ENCODE measurements around the gene GPATCH8.
"Not testable (repeated sequence)": the region's sequence is repeated elsewhere in the genome, so short reads cannot be mapped to it uniquely, and the experiment has no call there.

GPATCH8 gene

DNA sequence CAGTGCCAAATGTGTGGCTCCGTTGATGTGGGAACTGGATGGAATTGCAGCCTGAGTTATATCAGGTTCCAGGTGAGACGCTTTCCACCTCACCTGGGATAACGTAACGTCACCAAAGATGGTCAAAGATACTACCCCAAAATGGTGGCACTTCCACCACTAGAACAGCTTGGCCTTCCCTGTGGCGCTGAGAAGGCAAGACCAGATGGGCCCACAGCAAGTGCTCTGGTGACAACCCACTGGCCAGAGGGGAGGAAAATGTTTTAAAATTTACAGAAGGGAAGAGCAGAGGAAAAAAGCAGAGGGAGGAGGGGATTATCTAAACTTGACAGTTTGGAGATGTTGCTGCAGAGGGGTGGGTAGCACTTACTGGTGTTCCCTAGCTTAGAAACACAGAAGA lies 106.3 kb downstream of the GPATCH8 start:
- DNase-seq: no peak

DNA sequence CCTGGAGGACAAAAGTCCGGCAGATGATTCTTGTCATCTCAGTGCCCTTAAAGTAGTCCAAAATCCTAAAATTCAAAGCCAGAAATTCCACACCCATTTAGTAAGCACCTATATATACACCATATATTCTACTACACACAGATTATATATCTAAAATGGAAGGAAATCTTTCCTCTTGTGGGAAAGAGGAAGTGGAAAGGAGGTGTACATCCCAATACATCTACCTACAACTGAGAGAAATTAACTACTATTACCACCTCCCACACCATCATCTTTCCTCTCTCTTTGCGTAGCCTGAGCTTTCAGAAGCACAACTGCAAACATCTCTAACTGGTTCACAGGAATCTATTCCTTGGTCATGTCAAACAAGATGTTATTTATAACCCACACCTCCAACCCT lies 108.4 kb downstream of the GPATCH8 start:
- DNase-seq: no peak

DNA sequence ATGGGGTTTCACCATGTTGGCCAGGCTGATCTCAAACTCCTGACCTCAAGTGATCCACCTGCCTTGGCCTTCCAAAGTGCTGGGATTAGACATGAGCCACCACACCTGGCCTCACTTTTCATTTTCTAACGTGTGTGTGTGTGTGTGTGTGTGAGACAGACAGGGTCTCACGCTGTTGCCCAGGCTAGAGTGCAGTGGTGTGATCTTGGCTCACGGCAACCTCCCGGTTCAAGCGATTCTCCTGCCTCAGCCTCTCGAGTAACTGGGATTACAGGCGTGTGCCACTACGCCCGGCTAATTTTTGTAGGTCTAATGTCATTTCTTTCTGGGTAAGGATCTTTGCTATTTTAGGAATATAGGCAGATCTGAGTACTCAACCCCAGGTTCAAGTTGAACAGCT lies 109.1 kb downstream of the GPATCH8 start:
- DNase-seq: not testable (repeated sequence)

DNA sequence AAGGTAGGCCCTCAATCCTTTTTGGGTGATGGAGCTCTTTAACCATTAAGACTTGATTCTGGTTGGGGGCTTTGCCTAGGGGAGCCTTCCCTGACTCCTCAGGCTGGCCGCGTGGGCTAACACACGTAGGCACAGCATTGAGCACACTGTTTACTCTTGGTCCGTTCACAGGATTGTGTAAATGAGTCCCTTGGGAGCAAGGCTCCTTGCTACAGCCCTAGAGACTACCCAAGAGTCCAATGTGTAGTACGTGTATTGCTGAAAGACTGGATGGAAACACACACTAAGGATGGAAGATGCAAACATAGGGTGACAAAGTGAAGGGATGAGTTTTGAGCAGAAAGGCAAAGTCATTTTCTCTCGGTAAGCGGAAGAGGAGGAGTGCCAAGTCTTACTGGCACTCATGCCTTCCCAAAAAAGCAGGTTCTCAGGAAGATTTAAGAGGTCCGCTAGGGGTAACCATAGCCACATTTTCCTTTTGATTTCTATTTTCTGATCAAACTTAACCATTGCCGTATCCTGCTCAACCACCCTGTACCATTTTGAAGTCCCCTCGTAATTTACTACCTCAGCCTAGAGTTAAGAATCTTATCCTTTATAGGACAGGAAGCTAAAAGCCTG lies 112.8 kb downstream of the GPATCH8 start:
- peak; percentile 19 for DNase-seq

DNA sequence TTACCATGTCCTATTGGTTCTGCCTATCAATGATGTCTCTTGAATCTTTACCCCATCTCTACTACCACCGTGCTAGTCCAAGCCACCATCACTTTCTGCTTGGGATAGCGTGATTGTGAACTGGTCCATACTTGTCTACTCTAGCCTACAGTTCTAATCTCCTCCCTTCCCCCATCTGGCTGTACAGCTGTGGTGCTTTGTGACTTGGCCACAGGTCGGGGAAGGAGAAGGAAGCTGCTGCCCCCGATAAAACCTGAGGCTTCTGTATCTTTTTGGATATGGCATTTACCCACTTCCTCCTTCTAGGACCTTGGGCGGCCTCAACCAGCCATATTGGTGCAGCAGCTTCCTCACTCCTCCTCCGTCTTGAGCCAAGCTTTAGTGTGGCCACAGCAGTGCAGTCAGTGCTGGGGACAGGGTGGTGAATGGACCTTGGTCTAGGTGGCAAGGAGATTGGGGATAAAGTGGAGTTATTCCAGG lies 113.4 kb downstream of the GPATCH8 start:
- DNase-seq: peak; percentile 31

DNA sequence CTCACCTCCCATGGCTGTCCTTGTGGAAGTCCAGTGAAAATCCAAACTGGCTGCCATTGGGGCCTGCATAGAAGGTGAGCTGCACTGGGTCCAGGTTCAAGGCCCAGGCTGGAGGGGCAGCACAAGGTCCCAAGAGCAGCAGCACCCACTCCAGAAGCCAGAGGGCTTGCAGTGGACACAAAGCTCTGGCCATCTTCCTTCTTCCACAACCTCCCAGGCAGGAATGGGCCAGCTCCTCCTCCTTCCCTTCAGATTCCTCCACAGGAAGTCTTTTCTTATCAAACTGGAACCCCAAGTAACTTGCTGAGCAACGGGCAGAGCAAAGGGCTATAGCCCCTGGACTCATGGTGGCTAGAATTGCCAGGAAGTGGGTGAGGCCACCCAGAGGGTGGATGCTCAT lies 113.9 kb downstream of the GPATCH8 start, which contains the start of gene ITGA2B:
TSS of gene ITGA2B (minus strand) at position 369 of the 400 bp plus-strand sequence. CDS start at position 193, 176 bp downstream.
- no peak for DNase-seq

DNA sequence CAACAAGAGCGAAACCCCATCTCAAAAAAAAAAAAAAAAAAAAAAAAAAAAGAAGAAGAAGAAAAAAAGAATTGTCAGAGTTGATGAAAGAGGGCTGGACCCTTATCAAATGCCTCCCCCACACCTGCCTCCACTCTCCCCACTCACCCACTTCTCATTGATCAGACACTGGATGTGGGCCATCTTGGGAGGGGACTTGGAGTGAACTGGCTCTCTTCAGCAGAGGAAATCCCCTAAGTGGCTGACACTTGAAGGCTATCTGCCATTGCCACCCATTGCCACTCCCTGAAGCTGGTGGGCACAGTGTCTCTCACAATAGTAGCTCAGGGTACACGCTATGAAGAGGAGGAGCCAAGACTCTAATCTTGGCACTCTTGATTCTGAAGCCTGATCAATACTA lies 115.4 kb downstream of the GPATCH8 start:
- DNase-seq: no peak

DNA sequence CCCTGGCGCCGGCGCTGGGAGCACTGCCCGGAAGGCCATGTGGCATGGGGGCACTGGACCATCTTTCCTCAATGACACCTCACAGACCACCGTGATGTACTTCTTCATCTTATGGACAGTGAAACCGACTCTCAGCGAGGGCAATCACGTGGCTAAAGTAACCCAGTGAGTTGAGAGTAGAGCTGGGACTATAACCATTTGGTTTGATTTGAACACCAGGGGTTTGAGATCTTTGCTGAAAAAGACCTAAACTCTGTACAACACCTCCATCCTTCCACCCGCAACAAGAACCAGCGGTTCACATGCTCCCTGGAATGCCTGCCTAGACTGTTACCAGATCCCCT lies 117.1 kb downstream of the GPATCH8 start:
- no peak for DNase-seq

DNA sequence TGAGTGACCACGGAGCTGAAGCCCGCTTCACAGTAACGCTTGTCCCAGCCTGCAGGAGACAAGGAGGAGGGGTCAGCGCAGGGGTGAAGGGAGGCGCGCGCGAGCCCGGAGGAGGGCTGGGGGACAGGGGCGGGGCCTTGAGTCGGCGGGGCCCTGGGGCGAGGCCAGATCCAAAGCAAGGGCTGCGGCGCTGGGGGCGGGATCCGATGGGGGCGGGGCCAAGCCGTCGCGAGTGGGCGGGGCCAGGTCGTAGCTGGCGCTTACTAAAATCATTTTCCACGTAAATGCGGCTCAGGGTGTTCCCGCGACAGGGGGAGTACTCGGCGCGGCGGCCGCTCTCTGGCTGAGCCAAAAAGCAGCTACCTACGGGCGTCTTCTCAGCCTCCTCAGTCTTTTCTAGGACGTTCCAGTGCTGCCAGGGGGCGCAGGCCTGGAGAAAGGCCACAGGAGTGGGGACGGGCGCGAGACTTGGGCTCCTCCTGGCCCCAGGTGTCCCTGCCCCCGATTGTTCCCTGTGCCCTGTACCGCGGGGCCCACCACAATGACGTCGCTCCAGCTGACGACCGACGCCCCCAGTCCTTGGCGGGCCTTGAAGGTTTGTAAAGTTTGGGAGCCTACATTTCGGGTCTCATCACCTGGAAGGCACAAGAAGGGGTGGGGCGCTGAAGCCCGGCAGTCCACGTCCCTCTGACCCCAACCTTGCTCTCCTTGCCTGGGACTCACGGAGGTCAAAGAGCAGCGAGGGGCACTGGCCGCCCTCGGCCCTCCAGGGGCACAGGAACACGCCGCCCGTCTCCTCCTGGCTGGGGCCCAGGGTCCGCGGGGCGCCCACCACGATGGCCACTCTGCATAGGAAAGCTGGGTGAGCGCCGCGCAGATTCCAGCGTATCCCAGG lies 117.7 kb downstream of the GPATCH8 start:
- peak; percentile 94 for DNase-seq

DNA sequence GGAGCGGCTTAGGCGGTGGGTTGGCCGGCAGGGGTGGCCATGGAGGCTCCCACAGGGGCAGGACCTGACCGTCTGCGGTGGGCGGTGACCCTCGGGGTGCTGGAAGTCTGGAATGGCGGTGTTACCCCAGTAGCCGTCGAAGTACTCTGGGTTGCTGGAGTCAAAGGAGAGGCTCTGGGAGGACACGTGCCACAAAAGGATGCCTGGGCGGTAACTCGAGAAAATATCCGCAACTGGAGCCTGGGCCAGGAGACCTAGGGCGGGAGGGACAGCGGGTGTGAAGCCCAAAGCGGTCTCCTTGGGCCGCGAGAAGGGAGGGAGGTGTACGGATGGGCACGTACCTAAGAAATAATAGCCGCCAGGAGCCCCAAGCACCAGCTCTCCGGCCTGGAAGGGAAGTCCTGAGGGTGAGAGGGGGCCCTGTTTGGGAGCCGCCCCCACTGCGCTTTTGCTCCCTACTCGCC lies 118.4 kb downstream of the GPATCH8 start:
- DNase-seq: no peak

DNA sequence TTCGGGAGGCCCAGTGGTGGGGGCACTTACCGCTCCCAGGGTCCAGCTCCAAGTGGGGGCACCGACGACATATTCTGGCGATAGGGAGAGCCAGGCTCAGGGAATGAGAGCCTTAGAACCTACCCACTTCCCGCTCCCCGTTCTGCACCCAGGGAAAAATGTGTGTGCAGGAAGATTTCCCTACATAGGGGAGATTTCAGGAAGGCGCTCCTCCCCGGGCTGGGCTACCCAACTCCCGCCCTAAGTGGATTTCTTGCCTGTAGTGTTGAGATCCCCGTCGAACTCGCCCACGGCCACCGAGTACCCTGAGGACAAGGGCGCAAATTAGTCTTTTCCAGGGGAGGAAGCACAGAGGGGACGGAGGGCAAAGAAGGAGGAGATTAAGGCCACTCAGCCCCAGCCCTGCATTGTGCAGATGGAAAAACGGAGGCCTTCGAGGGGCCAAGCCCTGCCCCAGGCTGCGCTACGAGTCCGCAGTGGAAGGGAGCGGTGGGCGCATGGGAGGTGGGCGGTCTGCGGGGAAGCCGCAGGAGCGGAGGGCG lies 118.9 kb downstream of the GPATCH8 start:
- DNase-seq: peak; percentile 57

DNA sequence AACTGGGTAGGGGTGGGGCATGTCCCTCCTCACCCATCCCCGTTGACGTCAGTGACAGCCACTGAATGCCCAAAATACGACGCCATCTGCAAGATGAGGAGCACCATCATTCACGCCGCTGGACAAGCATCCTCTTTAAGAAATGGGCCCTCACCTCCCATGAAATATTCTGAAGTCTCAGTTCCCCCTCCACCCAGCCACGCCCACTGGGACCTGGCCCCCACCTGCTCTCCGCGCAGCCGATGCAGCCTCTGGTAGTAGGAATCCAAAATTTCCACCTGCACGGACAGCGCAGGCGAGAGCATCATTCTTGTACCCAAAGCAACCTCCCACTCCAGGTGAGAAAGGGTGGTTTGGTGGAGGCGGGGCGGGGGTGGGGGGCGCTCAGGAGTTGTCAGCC lies 119.3 kb downstream of the GPATCH8 start:
- DNase-seq: no peak

DNA sequence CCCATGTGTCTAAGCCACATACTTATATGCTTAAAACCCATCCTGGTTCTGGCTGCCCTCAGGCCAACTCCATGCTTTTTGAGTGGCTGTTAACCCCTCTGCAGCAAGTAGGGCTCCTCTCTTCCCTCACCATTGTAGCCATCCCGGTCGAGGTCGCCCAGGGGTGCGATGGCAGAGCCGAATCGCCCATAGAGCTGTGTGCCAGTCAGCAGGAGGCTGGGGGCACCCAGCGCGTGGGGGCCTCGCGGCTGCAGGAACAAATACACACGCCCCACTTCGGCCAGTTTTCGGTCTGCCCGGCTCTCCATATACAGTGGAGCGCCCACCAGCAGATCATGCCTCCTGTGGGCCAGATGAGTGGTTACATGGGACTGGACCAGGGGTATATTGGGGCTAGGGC lies 119.8 kb downstream of the GPATCH8 start:
- no peak for DNase-seq

DNA sequence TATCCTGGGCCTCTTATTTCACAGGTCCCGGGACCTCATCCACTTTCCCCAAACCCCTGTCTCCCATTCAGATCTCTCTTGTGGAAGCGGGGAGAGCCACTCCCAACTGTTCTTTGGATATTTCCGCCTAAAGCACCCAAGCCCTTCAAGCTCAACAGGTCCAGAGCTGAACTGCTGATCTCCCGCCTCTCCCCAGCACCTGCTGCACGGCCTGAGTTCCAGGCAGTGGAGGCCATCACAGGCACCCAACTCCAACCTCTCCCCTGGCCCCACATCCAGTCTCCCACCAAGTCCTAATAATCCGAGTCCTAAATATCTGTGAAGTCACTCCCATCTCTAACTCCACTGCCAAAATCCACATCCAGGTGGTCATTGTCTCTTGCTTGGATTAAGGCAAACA lies 120.3 kb downstream of the GPATCH8 start:
- DNase-seq: peak; percentile 87

DNA sequence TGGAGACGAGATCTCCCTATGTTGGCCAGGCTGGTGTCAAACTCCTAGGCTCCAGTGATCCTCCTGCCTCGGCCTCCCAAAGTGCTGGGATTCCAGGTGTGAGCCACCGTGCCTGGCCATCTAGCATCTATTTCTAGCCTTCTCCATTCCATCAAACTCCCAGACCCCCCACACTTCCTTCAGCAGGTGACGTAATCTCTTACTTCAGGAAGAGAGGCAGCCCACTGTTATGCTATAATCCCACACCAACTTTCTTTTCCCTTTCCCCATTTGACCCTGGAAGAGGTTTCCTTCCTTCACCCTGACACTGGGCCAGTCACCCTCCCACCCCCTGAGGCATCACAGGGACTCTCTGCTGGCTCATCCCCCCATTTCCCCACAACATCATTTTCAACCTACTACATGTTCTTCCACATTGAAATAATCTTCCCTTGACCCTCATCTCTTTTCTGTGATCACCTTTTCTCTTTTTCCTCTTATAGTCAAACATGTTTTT lies 121.3 kb downstream of the GPATCH8 start:
- DNase-seq: no peak

DNA sequence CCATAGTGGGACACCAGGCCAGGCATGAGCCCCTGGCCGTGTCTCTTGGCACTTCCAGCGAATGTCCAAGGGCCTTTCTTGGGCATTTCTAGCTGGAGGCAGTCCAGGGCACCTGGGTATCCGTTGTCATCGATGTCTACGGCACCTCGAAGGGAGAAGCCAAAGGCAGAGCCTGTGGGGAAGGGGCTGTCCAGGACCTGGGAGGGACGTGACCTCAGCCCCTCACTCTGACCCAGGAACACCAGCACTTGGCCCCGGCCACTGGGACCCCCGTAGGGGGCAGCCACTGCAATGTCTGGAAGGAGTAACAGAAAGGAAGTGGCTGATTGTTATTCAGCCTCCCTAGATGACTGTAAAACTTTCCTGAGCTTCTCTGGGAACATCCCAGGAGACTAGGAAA lies 122.4 kb downstream of the GPATCH8 start:
- no peak for DNase-seq

DNA sequence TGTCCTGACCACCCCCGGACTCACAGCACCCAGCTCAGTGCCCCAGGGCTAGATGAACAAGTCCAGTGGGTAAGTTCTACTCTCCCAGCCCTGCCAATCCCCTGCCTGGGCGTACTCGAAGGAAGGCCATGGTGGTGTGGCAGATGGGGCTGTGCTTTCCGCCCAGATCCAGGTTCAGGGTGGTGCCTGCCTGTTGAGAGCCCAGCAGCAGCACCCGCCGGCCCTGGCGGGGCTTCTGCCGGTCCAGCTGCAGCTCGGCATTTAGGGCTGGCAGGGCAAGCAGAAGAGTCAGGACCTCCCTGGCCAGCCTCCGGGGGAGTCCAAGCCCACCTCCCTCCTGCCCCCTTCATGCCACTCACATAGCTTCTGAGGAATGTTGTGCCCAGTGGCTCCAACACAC lies 123.3 kb downstream of the GPATCH8 start:
- no peak for DNase-seq

DNA sequence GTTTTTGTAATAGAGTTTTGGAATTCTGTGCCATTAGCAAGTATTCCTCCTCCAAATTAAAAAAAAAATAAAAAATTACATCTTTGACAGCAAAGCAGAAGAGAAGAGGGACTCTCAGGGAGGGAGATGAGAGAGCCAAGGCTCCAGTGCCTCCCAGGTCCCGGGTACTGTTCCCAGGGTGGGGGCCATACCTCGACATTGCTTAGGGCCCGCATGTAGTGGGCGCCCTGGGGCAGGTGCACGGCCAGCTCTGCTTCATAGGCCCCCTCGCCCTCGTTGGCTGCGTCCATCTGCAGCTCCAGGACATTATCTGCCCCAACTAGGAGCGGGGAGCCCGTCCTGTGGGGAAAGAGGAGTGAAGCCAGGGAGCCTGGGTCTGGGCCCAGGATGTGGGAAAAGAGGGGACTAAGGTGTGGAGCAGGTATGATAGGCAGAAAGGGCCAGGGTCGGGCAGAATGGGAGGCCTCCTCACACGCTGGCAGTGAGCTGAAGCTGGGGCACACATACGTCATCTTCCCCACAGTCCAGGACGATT lies 125.0 kb downstream of the GPATCH8 start:
- DNase-seq: no peak

DNA sequence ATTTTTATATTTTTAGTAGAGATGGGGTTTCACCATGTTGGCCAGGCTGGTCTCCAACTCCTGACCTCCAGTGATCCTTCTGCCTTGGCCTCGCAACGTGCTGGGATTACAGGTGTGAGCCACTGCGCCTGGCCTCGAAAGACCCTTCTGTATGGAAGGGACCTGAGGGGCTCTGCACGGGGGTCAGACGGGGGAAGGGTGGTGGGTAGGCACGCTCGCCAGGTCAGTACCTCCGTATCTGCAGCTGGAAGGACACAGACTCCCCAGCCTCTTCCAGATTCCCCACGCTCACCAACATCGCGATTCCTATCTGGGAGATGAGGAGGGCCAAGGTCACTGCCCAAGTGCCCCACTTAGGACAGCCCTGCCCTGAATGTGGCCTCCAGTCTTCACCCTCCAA lies 126.4 kb downstream of the GPATCH8 start:
- DNase-seq: no peak

DNA sequence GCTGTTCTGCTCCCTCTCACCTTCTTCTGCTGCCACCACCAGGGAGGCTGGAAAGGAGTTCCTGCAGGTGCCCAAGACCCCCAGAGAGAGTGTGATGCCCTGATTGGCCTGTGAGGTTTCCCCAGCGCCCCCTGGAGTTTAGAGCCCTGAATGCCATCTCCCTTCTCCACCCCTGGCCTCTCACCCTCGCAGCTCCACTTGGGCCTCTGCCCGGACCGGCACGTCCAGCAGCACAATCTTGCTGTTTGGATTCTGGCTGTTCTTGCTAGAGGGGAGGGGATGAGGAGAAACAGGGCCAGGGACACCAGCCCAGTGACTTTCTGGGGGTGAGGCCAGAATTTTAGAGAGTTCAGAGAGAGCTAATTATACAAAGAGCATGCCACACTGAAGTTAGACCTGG lies 127.1 kb downstream of the GPATCH8 start:
- DNase-seq: peak; percentile 69

DNA sequence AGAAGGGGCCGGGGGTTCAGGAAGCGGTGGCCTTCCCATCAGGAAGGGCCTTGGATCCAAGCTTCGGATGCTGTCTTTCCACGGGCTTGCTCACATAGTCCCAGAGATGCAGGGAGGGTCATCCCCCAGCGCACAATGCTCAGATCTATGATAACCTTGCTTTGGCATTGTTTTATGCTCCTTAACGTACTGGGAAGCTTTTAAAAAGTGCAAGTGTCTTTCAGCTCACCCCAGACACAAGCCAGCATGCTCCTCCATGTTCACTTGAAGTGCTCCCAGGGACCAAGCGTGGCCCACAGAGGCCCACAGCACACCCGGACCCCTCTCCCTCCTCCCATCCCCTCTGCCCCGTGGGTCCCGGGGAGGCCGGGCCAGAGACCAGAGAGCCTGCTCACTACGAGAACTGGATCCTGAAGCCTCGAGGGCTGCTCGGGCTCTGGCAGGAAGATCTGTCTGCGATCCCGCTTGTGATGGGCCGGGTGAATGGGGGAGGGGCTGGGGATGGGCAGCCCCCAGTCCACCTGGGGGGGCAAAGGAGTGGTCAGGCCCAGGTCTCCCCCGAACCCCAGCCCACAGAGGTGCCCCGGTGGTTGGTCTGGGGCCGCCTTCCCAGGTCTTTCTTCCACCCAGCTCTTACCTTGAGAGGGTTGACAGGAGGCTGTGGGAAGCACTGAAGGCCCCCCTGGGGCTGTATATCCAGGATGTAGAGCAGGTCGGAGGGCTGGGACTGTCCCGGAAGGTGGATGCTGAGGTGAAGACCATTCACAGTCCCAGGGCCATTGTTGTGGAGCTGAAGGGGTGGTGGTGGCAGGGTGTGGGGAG lies 127.8 kb downstream of the GPATCH8 start:
- DNase-seq: no peak
